BE2C (cell line): ENCODE data around the gene NCS1.

ENCODE experiments used
- DNase-seq: peaks from one replicate; pipeline ENCODE4 v3.0.0-alpha.2; 2020
- H3K27me3 ChIP-seq: fragments of 250-450 bp; sonication (Bioruptor Pico); 2 replicates; pipeline ENCODE4 v1.5.1; 2020; ENCODE audit warnings: mild to moderate bottlenecking
- H3K36me3 ChIP-seq: fragments of 250-450 bp; sonication (Bioruptor Pico); 2 replicates; pipeline ENCODE4 v1.5.1; 2020; ENCODE audit warnings: mild to moderate bottlenecking
- H3K4me1 ChIP-seq: fragments of 250-450 bp; sonication (Bioruptor Pico); 2 replicates; pipeline ENCODE4 v1.5.1; 2020
- H3K4me3 ChIP-seq: 2 replicates; pipeline ENCODE4 v1.5.1; 2011; ENCODE audit warnings: low read depth, low read length
- H3K9me3 ChIP-seq: fragments of 250-450 bp; sonication (Bioruptor Pico); 2 replicates; pipeline ENCODE4 v1.5.1; 2020
- TF ChIP-seq, protein P1 (sequence below): IDR thresholded peaks from 2 replicates; pipeline ENCODE4 v1.5.1; 2012; ENCODE audit warnings: mild to moderate bottlenecking, low read depth, low read length

Gene NCS1

DNA sequence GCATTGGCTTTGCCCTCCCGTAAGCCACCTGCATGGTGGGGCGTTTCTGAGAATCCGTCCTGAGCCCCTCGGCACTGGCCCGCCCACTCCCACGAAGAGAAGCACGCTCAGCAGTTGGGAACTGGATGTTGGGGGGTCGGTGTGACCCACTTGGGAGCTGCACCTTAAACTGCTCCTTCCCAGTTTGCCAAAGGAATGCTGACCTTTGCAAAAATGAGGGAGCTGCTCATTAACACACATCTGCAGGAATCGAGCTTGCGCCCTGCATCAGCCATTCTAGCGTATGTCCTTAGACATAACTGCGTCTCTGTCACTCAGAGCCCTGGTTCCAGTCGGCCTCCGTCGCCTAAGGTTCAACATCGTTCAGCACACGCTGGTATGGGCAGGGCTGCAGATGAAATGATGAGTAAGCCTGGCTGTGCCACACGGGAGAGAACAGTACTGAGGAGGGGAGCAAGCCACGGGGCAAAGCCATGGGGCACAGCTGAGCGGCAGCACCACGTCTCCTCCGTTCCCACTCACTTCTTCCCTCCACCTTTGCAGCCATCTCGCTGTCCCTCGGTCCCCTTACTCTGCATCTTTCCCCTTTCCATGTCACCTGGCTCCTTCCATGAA, 28.8 kb upstream of the NCS1 start:
- Histone ChIP-seq H3K4me3 (no peak overlapping the region), H3K4me1 (peaks cover 13% of the 10 kb centered on the region), H3K9me3 (no peaks in the 10 kb centered on the region), H3K27me3 (no peaks in the 10 kb centered on the region), H3K36me3 (no peaks in the 10 kb centered on the region)
- DNase-seq = no peak
- TF ChIP-seq, protein P1, sequence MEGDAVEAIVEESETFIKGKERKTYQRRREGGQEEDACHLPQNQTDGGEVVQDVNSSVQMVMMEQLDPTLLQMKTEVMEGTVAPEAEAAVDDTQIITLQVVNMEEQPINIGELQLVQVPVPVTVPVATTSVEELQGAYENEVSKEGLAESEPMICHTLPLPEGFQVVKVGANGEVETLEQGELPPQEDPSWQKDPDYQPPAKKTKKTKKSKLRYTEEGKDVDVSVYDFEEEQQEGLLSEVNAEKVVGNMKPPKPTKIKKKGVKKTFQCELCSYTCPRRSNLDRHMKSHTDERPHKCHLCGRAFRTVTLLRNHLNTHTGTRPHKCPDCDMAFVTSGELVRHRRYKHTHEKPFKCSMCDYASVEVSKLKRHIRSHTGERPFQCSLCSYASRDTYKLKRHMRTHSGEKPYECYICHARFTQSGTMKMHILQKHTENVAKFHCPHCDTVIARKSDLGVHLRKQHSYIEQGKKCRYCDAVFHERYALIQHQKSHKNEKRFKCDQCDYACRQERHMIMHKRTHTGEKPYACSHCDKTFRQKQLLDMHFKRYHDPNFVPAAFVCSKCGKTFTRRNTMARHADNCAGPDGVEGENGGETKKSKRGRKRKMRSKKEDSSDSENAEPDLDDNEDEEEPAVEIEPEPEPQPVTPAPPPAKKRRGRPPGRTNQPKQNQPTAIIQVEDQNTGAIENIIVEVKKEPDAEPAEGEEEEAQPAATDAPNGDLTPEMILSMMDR = no peak

DNA sequence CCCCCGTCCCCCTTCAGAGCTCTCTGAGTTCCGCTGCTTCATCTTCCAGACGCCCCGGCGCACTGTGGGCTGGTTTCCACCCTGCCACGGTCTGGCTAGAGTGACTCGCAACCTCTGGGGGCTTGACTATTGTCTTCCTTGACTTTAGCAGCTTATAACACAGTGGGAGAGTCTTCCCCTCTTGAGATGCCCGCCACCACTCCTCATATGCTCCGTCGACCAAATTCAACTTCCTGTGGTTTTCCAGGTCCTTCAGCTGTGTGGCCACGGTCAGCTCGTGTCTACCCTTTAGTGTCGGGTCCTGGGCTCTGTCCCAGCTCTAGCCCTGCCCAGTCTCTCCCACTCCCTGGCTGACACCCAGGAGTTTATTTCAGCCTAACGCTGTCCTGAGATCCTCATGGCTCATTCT, 28.2 kb upstream of the NCS1 start:
- no peak for DNase-seq
- H3K4me3 ChIP-seq = no peak overlapping the region
- TF ChIP-seq, protein P1 = no peak
- H3K4me1 ChIP-seq = peaks cover 12% of the 10 kb centered on the region
- H3K9me3 ChIP-seq = no peaks in the 10 kb centered on the region
- H3K27me3 ChIP-seq = no peaks in the 10 kb centered on the region
- H3K36me3 ChIP-seq = no peaks in the 10 kb centered on the region

DNA sequence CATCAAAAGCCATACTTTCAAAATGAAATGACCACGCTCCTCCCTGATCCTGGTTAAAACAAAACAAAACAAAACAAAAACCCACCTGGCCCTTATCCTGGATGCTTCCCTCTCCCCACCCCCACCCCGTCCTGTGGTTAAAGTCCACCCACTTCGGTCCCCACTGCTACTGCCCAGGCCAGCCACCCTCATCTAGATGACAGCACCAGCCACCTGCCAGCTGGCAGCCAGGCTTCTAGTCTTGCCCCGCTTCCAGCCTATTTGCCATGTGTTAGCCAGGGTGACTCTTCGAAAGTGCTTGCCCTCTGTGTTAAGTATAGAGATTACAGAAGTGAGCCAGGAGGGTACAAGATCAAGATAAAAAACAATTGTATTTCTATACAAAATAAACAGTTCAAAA, 27.5 kb upstream of the NCS1 start:
- Histone ChIP-seq H3K4me1 (peaks cover 5% of the 10 kb centered on the region; the same call in 1 of the 2 replicates), H3K9me3 (no peaks in the 10 kb centered on the region), H3K4me3 (no peak overlapping the region), H3K36me3 (no peaks in the 10 kb centered on the region), H3K27me3 (no peaks in the 10 kb centered on the region)
- TF ChIP-seq, protein P1 = no peak
- no peak for DNase-seq

DNA sequence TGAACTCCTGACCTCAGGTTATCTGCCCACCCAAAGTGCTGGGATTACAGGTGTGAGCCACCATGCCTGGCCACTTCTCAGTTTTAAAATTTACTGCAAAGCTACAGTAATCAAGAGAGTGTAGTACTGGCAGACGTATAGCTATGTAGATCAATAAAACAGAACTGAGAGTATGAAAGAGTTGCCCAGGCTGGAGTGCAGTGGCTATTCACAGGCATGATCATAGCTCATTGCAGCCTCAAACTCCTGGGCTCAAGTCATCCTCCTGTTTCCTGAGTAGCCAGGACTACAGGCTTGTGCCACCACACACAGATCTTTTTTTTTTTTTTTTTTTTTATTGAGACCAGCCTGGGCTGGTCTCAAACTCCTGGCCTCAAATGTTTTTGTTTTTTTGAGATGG, 26.5 kb upstream of the NCS1 start:
- Histone ChIP-seq H3K4me1 (peaks cover 3% of the 10 kb centered on the region; the same call in 1 of the 2 replicates), H3K27me3 (no peaks in the 10 kb centered on the region), H3K4me3 (no peak overlapping the region), H3K36me3 (no peaks in the 10 kb centered on the region), H3K9me3 (no peaks in the 10 kb centered on the region)
- TF ChIP-seq, protein P1 = no peak
- DNase-seq = no peak

DNA sequence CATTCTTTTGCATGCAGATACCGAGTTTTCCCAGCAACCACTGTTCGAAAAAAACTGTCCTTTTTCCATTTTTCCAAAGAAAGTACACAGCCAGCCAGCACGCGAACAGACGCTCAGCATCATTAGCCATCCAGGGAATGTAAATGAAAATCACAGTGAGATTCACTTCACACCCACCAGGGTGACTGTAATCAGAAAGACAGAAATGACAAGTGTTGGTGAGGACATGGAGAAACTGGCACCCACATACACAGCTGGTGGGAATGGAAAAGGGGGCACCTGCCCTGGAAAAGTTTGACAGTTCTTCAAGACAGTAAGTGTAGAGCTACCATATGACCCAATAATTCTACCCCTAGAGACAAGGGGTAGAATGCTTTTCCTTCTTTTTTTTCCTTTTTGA, 25.0 kb upstream of the NCS1 start:
- H3K4me3 ChIP-seq = no peak overlapping the region
- peaks cover 3% of the 10 kb centered on the region; the same call in 1 of the 2 replicates for H3K4me1 ChIP-seq
- H3K36me3 ChIP-seq = no peaks in the 10 kb centered on the region
- TF ChIP-seq, protein P1 = no peak
- DNase-seq = no peak
- no peaks in the 10 kb centered on the region for H3K27me3 ChIP-seq
- H3K9me3 ChIP-seq = no peaks in the 10 kb centered on the region

DNA sequence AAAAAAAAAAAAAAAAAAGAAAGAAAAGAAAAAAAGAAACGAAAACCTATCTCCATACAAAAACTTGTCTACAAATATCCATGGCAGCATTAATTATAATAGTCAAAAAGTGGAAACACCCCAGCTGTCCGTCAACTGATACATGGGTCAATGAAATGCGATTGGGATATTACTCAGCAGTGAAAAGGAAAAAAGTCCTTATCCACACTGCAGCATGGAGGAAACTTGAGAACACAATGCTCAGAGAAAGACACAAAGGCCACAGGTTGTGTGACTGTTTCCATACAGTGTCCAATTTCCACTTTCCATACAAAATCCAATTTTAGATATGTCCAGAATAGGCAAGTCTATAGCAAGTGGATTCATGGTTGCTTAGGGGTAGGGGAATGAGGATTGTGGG, 24.3 kb upstream of the NCS1 start:
- no peaks in the 10 kb centered on the region for H3K27me3 ChIP-seq
- no peak for DNase-seq
- TF ChIP-seq, protein P1 = no peak
- no peaks in the 10 kb centered on the region for H3K9me3 ChIP-seq
- no peaks in the 10 kb centered on the region; the same call in 1 of the 2 replicates for H3K4me1 ChIP-seq
- no peak overlapping the region for H3K4me3 ChIP-seq
- H3K36me3 ChIP-seq = no peaks in the 10 kb centered on the region
